Parathyroid adenoma (tissue), 2 donors: ENCODE measurements around the gene EIF3M.
A peak's percentile ranks its signal among the peaks of the same experiment; 100 is the strongest.
"Not testable (repeated sequence)": the region's sequence is repeated elsewhere in the genome, so short reads cannot be mapped to it uniquely, and the experiment has no call there.

Experiments used
- H2AFZ ChIP-seq: fragments of 300-600 bp; sonication (generic); one replicate; pipeline ENCODE4 v1.7.0; 2017; ENCODE audit warnings: antibody characterized with exemption, mild to moderate bottlenecking
- H3K27ac ChIP-seq: fragments of 300-600 bp; sonication (generic); one replicate; pipeline ENCODE4 v1.7.0; 2017
- H3K27me3 ChIP-seq: fragments of 300-600 bp; sonication (generic); one replicate; pipeline ENCODE4 v1.7.0; 2017; ENCODE audit warnings: low read length; ENCODE audit not compliant: control insufficient read depth, insufficient read depth
- H3K36me3 ChIP-seq: fragments of 300-600 bp; sonication (generic); one replicate; pipeline ENCODE4 v1.7.0; 2017; ENCODE audit warnings: low read length; ENCODE audit not compliant: control insufficient read depth, insufficient read depth
- H3K4me1 ChIP-seq: fragments of 300-600 bp; sonication (generic); one replicate; pipeline ENCODE4 v1.7.0; 2017; ENCODE audit warnings: control low read depth
- H3K4me2 ChIP-seq: fragments of 300-600 bp; sonication (generic); one replicate; pipeline ENCODE4 v1.7.0; 2017; ENCODE audit warnings: low read length
- H3K4me3 ChIP-seq: fragments of 300-600 bp; sonication (generic); one replicate; pipeline ENCODE4 v1.7.0; 2017; ENCODE audit warnings: low read depth, low read length
- H3K79me2 ChIP-seq: fragments of 300-600 bp; sonication (generic); one replicate; pipeline ENCODE4 v1.7.0; 2017; ENCODE audit warnings: control low read depth
- H3K9ac ChIP-seq: fragments of 300-600 bp; sonication (generic); one replicate; pipeline ENCODE4 v1.7.0; 2017; ENCODE audit warnings: mild to moderate bottlenecking
- H3K9me3 ChIP-seq: fragments of 300-600 bp; sonication (generic); one replicate; pipeline ENCODE4 v1.7.0; 2017; ENCODE audit warnings: low read length; ENCODE audit not compliant: control insufficient read depth
- TF ChIP-seq, protein P1 (sequence below): fragments of 300-600 bp; sonication (generic); IDR thresholded peaks from one replicate; pipeline ENCODE4 v1.7.0; 2017; ENCODE audit warnings: antibody characterized with exemption, mild to moderate bottlenecking
- donor health status: primary hyperparathyroidism.

Gene EIF3M

GRCh38 chr11:32584921-32585320 is 1.3 kb downstream of the EIF3M start:
- Histone ChIP-seq H3K36me3 (no peaks in the 10 kb centered on the region), H3K79me2 (no peaks in the 10 kb centered on the region), H3K27ac (no peak overlapping the region), H3K4me3 (peak overlapping the region; percentile 67), H3K4me1 (peaks cover 4% of the 10 kb centered on the region), H2AFZ (no peak overlapping the region), H3K9ac (no peak overlapping the region), H3K4me2 (peak overlapping the region; percentile 61), H3K27me3 (no peaks in the 10 kb centered on the region), H3K9me3 (no peaks in the 10 kb centered on the region)
- TF ChIP-seq, protein P1, sequence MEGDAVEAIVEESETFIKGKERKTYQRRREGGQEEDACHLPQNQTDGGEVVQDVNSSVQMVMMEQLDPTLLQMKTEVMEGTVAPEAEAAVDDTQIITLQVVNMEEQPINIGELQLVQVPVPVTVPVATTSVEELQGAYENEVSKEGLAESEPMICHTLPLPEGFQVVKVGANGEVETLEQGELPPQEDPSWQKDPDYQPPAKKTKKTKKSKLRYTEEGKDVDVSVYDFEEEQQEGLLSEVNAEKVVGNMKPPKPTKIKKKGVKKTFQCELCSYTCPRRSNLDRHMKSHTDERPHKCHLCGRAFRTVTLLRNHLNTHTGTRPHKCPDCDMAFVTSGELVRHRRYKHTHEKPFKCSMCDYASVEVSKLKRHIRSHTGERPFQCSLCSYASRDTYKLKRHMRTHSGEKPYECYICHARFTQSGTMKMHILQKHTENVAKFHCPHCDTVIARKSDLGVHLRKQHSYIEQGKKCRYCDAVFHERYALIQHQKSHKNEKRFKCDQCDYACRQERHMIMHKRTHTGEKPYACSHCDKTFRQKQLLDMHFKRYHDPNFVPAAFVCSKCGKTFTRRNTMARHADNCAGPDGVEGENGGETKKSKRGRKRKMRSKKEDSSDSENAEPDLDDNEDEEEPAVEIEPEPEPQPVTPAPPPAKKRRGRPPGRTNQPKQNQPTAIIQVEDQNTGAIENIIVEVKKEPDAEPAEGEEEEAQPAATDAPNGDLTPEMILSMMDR, result no peak

DNA sequence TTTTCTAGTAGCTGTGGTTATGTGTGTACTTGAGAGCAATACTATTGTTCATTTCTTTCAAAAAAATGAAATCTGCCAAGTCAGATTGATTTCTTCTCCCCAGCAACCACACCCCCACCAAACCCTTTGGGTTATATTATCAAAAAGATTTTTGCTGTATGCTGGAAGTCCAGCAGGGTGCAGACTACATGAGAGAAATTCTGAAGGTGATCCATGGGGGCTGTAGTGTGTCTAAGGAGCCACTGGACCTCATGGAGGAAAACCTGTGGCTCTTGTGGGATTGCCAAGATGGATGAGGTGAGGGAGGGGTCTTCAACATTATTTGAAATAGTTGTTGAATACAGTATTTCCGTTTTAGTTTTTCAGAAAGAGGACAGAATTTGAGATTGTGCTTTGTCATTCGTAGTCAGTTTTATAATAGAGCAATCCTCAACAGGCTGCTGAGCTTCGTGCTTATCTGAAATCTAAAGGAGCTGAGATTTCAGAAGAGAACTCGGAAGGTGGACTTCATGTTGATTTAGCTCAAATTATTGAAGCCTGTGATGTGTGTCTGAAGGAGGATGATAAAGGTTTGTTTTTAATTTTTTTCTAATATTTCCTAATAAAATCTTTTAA is 3.1 kb downstream of the EIF3M start:
- H3K4me1 ChIP-seq, result peaks cover 4% of the 10 kb centered on the region
- TF ChIP-seq, protein P1, result no peak
- no peak overlapping the region for H3K27ac ChIP-seq
- H3K4me3 ChIP-seq, result no peak overlapping the region
- H3K79me2 ChIP-seq, result no peaks in the 10 kb centered on the region
- no peaks in the 10 kb centered on the region for H3K27me3 ChIP-seq
- H2AFZ ChIP-seq, result no peak overlapping the region
- H3K9me3 ChIP-seq, result no peaks in the 10 kb centered on the region
- no peak overlapping the region for H3K9ac ChIP-seq
- no peaks in the 10 kb centered on the region for H3K36me3 ChIP-seq
- no peak overlapping the region for H3K4me2 ChIP-seq

GRCh38 chr11:32594272-32594671 is 10.6 kb downstream of the EIF3M start:
- no peak overlapping the region for H3K9ac ChIP-seq
- no peak overlapping the region for H3K27ac ChIP-seq
- no peaks in the 10 kb centered on the region for H3K27me3 ChIP-seq
- TF ChIP-seq, protein P1, result no peak
- no peaks in the 10 kb centered on the region for H3K4me1 ChIP-seq
- no peaks in the 10 kb centered on the region for H3K9me3 ChIP-seq
- no peaks in the 10 kb centered on the region for H3K36me3 ChIP-seq
- no peak overlapping the region for H3K4me3 ChIP-seq
- H2AFZ ChIP-seq, result no peak overlapping the region
- no peak overlapping the region for H3K4me2 ChIP-seq
- no peaks in the 10 kb centered on the region for H3K79me2 ChIP-seq

GRCh38 chr11:32596114-32596513 is 12.5 kb downstream of the EIF3M start:
- not testable (repeated sequence) for H3K4me2 ChIP-seq, H3K27me3 ChIP-seq, H3K4me1 ChIP-seq, H3K9ac ChIP-seq, H3K36me3 ChIP-seq, H3K9me3 ChIP-seq, H3K79me2 ChIP-seq, H3K4me3 ChIP-seq, H2AFZ ChIP-seq, H3K27ac ChIP-seq

- H3K79me2 ChIP-seq, result no peaks in the 10 kb centered on the region
- H3K4me3 ChIP-seq, result no peak overlapping the region
- H3K4me2 ChIP-seq, result no peak overlapping the region
- H3K9ac ChIP-seq, result no peak overlapping the region
- H3K27ac ChIP-seq, result no peak overlapping the region
- TF ChIP-seq, protein P1, result no peak
- H3K4me1 ChIP-seq, result no peaks in the 10 kb centered on the region
- no peaks in the 10 kb centered on the region for H3K9me3 ChIP-seq
- no peak overlapping the region for H2AFZ ChIP-seq
- H3K27me3 ChIP-seq, result no peaks in the 10 kb centered on the region
- H3K36me3 ChIP-seq, result no peaks in the 10 kb centered on the region
Measured at GRCh38 chr11:32597921-32598320, 14.3 kb downstream of the EIF3M start.
